WTC11 (cell line): ENCODE measurements around the gene EHD3. TPM values are rescaled to one million over a fixed set of nuclear protein-coding genes. Genes with fewer than 3 reads are reported as not detected.

ENCODE experiments used
- ATAC-seq: fragments of 200-7000 bp; cut with Tn5 transposase; 2 replicates; pipeline ENCODE4 v1.10.0; 2021; ENCODE audit warnings: mild to moderate bottlenecking, moderate library complexity
- CTCF ChIA-PET: fragments of 300-600 bp; sonication (Branson Sonifier 250); formaldehyde crosslinking; loops from one replicate; lab custom pipeline; 2021; ENCODE audit warnings: antibody characterized with exemption; lab: Charles Lee
- POLR2A ChIA-PET: fragments of 350-600 bp; sonication (Branson Sonifier 250); formaldehyde crosslinking; loops from one replicate; lab custom pipeline; 2021; ENCODE audit warnings: antibody characterized with exemption; lab: Charles Lee
- DNase-seq: peaks from one replicate; pipeline ENCODE4 v3.0.0; 2021; ENCODE audit warnings: low spot score
- H3K27ac Mint-ChIP-seq: 2 replicates; pipeline ENCODE4 v1.8.0; 2021; ENCODE audit warnings: mixed read lengths
- H3K27me3 Mint-ChIP-seq: 2 replicates; pipeline ENCODE4 v1.8.0; 2021; ENCODE audit warnings: low read depth, mild to moderate bottlenecking, moderate library complexity, mixed read lengths
- H3K36me3 Mint-ChIP-seq: 2 replicates; pipeline ENCODE4 v1.8.0; 2021; ENCODE audit warnings: mixed read lengths
- H3K4me1 Mint-ChIP-seq: 2 replicates; pipeline ENCODE4 v1.8.0; 2022; ENCODE audit warnings: mixed read lengths
- H3K4me3 Mint-ChIP-seq: 2 replicates; pipeline ENCODE4 v1.8.0; 2021; ENCODE audit warnings: mild to moderate bottlenecking, moderate library complexity, mixed read lengths
- H3K9me3 Mint-ChIP-seq: 2 replicates; pipeline ENCODE4 v1.8.0; 2021; ENCODE audit warnings: mixed read lengths
- ATF3 ChIP-seq: sonication (generic); formaldehyde crosslinking; conservative IDR thresholded peaks from 2 replicates; pipeline ENCODE4 v1.8.1; 2022; ENCODE audit warnings: mild to moderate bottlenecking, missing genetic modification reagents
- E2F1 ChIP-seq: sonication (generic); formaldehyde crosslinking; IDR thresholded peaks from 2 replicates; pipeline ENCODE4 v1.8.0; 2022; ENCODE audit warnings: mild to moderate bottlenecking, missing genetic modification reagents
- FOXJ3 ChIP-seq: sonication (generic); formaldehyde crosslinking; IDR thresholded peaks from 2 replicates; pipeline ENCODE4 v1.9.0; 2021; ENCODE audit warnings: missing genetic modification reagents, mild to moderate bottlenecking, borderline replicate concordance
- FOXP1 ChIP-seq: sonication (generic); formaldehyde crosslinking; IDR thresholded peaks from 2 replicates; pipeline ENCODE4 v1.8.0; 2022; ENCODE audit warnings: missing genetic modification reagents, mild to moderate bottlenecking, moderate library complexity, borderline replicate concordance
- GRHL2 ChIP-seq: fragments of 250-450 bp; sonication (Bioruptor Pico); IDR thresholded peaks from 2 replicates; pipeline ENCODE4 v1.8.0; 2022; ENCODE audit warnings: mild to moderate bottlenecking, moderate library complexity; ENCODE audit not compliant: insufficient replicate concordance, severe bottlenecking
- PRDM15 ChIP-seq: sonication (generic); formaldehyde crosslinking; IDR thresholded peaks from 2 replicates; pipeline ENCODE4 v1.8.0; 2022; ENCODE audit warnings: missing genetic modification reagents
- SMAD3 ChIP-seq: sonication (generic); formaldehyde crosslinking; IDR thresholded peaks from 2 replicates; pipeline ENCODE4 v1.8.0; 2022; ENCODE audit warnings: missing genetic modification reagents, mild to moderate bottlenecking, borderline replicate concordance
- STAT6 ChIP-seq: sonication (generic); formaldehyde crosslinking; conservative IDR thresholded peaks from 2 replicates; pipeline ENCODE4 v1.8.1; 2023; ENCODE audit warnings: mild to moderate bottlenecking, low read depth, missing genetic modification reagents, moderate library complexity
- TEAD1 ChIP-seq: sonication (generic); formaldehyde crosslinking; IDR thresholded peaks from 2 replicates; pipeline ENCODE4 v1.8.0; 2022; ENCODE audit warnings: mild to moderate bottlenecking, missing genetic modification reagents
- ZBTB21 ChIP-seq: sonication (generic); formaldehyde crosslinking; IDR thresholded peaks from 2 replicates; pipeline ENCODE4 v1.8.1; 2023; ENCODE audit warnings: mild to moderate bottlenecking, missing genetic modification reagents, borderline replicate concordance
- ZNF138 ChIP-seq: sonication (generic); formaldehyde crosslinking; conservative IDR thresholded peaks from 2 replicates; pipeline ENCODE4 v1.8.1; 2022; ENCODE audit warnings: mild to moderate bottlenecking, moderate library complexity, missing genetic modification reagents
- ZNF263 ChIP-seq: sonication (generic); formaldehyde crosslinking; IDR thresholded peaks from 2 replicates; pipeline ENCODE4 v1.8.1; 2022; ENCODE audit warnings: low read depth, mild to moderate bottlenecking, moderate library complexity, missing genetic modification reagents
- ZNF423 ChIP-seq: fragments of 250-450 bp; sonication (Bioruptor Pico); IDR thresholded peaks from 2 replicates; pipeline ENCODE4 v2.1.2; 2022; ENCODE audit warnings: mild to moderate bottlenecking, moderate library complexity
- total RNA-seq: library from RNA; stranded (reverse); gene quantifications from 3 replicates; pipeline ENCODE4 v1.2.3, GENCODE V29; 2021
- TF ChIP-seq, protein P1 (sequence below): fragments of 200-600 bp; IDR thresholded peaks from 2 replicates; pipeline ENCODE4 v1.8.0; 2022; ENCODE audit warnings: antibody characterized with exemption
- TF ChIP-seq, protein P2 (sequence below): sonication (generic); formaldehyde crosslinking; IDR thresholded peaks from 2 replicates; pipeline ENCODE4 v1.8.1; 2022; ENCODE audit warnings: mild to moderate bottlenecking, missing genetic modification reagents, moderate library complexity, borderline replicate concordance
- TF ChIP-seq, protein P3 (sequence below): sonication (generic); formaldehyde crosslinking; IDR thresholded peaks from 2 replicates; pipeline ENCODE4 v1.8.0; 2022; ENCODE audit warnings: mild to moderate bottlenecking, missing genetic modification reagents

Gene EHD3
- total RNA-seq, 1 experiment from 2014 or later, result 10.0 TPM

DNA sequence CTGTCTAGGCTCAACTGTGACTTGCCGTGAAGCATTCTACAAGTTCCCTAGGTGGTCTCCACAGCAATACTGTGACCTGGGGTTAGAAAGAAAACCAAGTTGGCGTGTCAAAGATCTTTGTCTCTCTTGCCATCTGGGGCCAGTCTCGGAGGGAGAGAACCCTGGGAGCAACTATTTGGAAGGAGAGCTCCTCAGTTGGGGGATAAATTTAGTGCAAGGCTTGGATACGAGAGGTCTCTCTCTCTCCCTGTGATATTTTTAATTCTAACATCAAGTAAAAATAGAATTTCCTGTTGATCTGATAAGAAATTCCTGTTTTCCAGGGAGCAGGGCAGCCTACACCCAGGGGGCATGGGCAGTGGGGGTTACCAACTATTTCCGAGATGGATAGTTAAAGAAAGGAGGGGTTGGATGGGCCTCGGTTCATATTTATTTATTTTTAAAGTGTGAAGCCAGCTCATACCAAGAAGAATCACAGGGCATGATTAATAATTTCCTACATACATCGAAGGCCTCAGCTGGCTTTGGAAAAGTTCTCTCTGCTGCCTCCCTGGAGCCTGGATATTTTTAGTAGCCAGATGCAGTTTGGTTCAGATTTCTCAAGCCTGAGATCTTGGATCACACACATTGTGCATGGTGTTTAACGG, 62.8 kb downstream of the EHD3 start:
- ChIA-PET CTCF (interaction anchor here (1.0 to 1.5 kb wide), 2 partner anchors 37 to 62 kb away, joined by 3 to 4 read pairs; partner anchors contain the start of gene EHD3), POLR2A (no interaction called here)
- H3K9me3 Mint-ChIP-seq, result peaks cover 10% of the 10 kb centered on the region
- TF ChIP-seq ZBTB21 (CRISPR knock-in tag) (no peak), GRHL2 (CRISPR knock-in tag) (no peak), TEAD1 (CRISPR knock-in tag) (no peak)
- H3K4me1 Mint-ChIP-seq, result peaks cover 42% of the 10 kb centered on the region
- H3K27ac Mint-ChIP-seq, result 0 out of 2 replicates have a peak overlapping the region, but pooled peaks have one; percentile 10
- H3K4me3 Mint-ChIP-seq, result no peak overlapping the region
- ATAC-seq (no peak), DNase-seq (no peak)
- peaks cover 6% of the 10 kb centered on the region; the same call in 1 of the 2 replicates for H3K36me3 Mint-ChIP-seq
- 0 out of 2 replicates have a peak, but pooled peaks cover 4% of the 10 kb centered on the region for H3K27me3 Mint-ChIP-seq

GRCh38 chr2:31297751-31298150, 63.8 kb downstream of the EHD3 start:
- TF ChIP-seq, protein P1, sequence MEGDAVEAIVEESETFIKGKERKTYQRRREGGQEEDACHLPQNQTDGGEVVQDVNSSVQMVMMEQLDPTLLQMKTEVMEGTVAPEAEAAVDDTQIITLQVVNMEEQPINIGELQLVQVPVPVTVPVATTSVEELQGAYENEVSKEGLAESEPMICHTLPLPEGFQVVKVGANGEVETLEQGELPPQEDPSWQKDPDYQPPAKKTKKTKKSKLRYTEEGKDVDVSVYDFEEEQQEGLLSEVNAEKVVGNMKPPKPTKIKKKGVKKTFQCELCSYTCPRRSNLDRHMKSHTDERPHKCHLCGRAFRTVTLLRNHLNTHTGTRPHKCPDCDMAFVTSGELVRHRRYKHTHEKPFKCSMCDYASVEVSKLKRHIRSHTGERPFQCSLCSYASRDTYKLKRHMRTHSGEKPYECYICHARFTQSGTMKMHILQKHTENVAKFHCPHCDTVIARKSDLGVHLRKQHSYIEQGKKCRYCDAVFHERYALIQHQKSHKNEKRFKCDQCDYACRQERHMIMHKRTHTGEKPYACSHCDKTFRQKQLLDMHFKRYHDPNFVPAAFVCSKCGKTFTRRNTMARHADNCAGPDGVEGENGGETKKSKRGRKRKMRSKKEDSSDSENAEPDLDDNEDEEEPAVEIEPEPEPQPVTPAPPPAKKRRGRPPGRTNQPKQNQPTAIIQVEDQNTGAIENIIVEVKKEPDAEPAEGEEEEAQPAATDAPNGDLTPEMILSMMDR, result no peak
- no peak for TF ChIP-seq ZNF138 (CRISPR knock-in tag)
- no peak for TF ChIP-seq ZNF263 (CRISPR knock-in tag)
- TF ChIP-seq, protein P2, sequence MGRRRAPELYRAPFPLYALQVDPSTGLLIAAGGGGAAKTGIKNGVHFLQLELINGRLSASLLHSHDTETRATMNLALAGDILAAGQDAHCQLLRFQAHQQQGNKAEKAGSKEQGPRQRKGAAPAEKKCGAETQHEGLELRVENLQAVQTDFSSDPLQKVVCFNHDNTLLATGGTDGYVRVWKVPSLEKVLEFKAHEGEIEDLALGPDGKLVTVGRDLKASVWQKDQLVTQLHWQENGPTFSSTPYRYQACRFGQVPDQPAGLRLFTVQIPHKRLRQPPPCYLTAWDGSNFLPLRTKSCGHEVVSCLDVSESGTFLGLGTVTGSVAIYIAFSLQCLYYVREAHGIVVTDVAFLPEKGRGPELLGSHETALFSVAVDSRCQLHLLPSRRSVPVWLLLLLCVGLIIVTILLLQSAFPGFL (CRISPR knock-in tag), result no peak
- TF ChIP-seq ZNF423 (CRISPR knock-in tag), result no peak
- TF ChIP-seq E2F1, result no peak
- peaks cover 3% of the 10 kb centered on the region; the same call in 1 of the 2 replicates for H3K9me3 Mint-ChIP-seq
- H3K4me1 Mint-ChIP-seq, result peaks cover 42% of the 10 kb centered on the region
- H3K27me3 Mint-ChIP-seq, result 0 out of 2 replicates have a peak, but pooled peaks cover 4% of the 10 kb centered on the region
- H3K4me3 Mint-ChIP-seq, result no peak overlapping the region
- no peak for DNase-seq
- no peaks in the 10 kb centered on the region for H3K36me3 Mint-ChIP-seq
- no peak overlapping the region for H3K27ac Mint-ChIP-seq
- no peak for ATAC-seq
- ChIA-PET POLR2A (no interaction called here), CTCF (no interaction called here)

- Mint-ChIP-seq H3K27ac (peak overlapping the region; percentile 24; the same call in 1 of the 2 replicates), H3K4me3 (peak overlapping the region; percentile 20; the same call in 1 of the 2 replicates), H3K9me3 (peaks cover 3% of the 10 kb centered on the region; the same call in 1 of the 2 replicates), H3K36me3 (no peaks in the 10 kb centered on the region), H3K4me1 (peaks cover 27% of the 10 kb centered on the region), H3K27me3 (0 out of 2 replicates have a peak, but pooled peaks cover 4% of the 10 kb centered on the region)
- CTCF ChIA-PET, result interaction anchor here (0.6 to 1.6 kb wide), 3 partner anchors 34 to 613 kb away, joined by 3 to 6 read pairs (median 5); partner anchors contain the start of gene EHD3
- peak; percentile 43 for ATAC-seq
- DNase-seq, result no peak
- POLR2A ChIA-PET, result no interaction called here
- TF ChIP-seq ZNF263 (CRISPR knock-in tag) (no peak), PRDM15 (CRISPR knock-in tag) (no peak), FOXP1 (CRISPR knock-in tag) (no peak), STAT6 (CRISPR knock-in tag) (no peak), ATF3 (CRISPR knock-in tag) (no peak), SMAD3 (CRISPR knock-in tag) (no peak), FOXJ3 (CRISPR knock-in tag) (no peak)
- TF ChIP-seq, protein P3, sequence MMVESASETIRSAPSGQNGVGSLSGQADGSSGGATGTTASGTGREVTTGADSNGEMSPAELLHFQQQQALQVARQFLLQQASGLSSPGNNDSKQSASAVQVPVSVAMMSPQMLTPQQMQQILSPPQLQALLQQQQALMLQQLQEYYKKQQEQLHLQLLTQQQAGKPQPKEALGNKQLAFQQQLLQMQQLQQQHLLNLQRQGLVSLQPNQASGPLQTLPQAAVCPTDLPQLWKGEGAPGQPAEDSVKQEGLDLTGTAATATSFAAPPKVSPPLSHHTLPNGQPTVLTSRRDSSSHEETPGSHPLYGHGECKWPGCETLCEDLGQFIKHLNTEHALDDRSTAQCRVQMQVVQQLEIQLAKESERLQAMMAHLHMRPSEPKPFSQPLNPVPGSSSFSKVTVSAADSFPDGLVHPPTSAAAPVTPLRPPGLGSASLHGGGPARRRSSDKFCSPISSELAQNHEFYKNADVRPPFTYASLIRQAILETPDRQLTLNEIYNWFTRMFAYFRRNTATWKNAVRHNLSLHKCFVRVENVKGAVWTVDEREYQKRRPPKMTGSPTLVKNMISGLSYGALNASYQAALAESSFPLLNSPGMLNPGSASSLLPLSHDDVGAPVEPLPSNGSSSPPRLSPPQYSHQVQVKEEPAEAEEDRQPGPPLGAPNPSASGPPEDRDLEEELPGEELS (CRISPR knock-in tag), result no peak
Measured at GRCh38 chr2:31299547-31299946, 65.6 kb downstream of the EHD3 start.
